Smooth muscle cell (in vitro differentiated cells): ENCODE data around the gene ADAMTSL5. TPM values are rescaled to one million over a fixed set of nuclear protein-coding genes. Genes with fewer than 3 reads are reported as not detected.
"Not testable (repeated sequence)": the region's sequence is repeated elsewhere in the genome, so short reads cannot be mapped to it uniquely, and the experiment has no call there.

Source experiments
- DNase-seq: peaks from one replicate; lab custom pipeline; 2025; ENCODE audit not compliant: unreplicated experiment; lab: John Stamatoyannopoulos, UW
- H2AFZ ChIP-seq: fragments of 200-600 bp; sonication (generic); 2 replicates; pipeline ENCODE4 v1.6.0; 2016; ENCODE audit warnings: antibody characterized with exemption, low read depth, mild to moderate bottlenecking
- H3F3A ChIP-seq: fragments of 200-600 bp; sonication (generic); 2 replicates; pipeline ENCODE4 v1.6.0; 2017; ENCODE audit warnings: antibody characterized with exemption, low read depth
- H3K27ac ChIP-seq: fragments of 200-600 bp; sonication (generic); 2 replicates; pipeline ENCODE4 v1.5.1; 2016; ENCODE audit warnings: low read depth, mild to moderate bottlenecking
- H3K27me3 ChIP-seq: fragments of 200-600 bp; sonication (generic); 2 replicates; pipeline ENCODE4 v1.6.1; 2016; ENCODE audit warnings: low read depth, mild to moderate bottlenecking
- H3K36me3 ChIP-seq: fragments of 200-600 bp; sonication (generic); 2 replicates; pipeline ENCODE4 v1.5.1; 2016; ENCODE audit warnings: low read depth
- H3K4me1 ChIP-seq: fragments of 200-600 bp; sonication (generic); 2 replicates; pipeline ENCODE4 v1.5.1; 2016; ENCODE audit warnings: low read depth
- H3K4me2 ChIP-seq: fragments of 200-600 bp; sonication (generic); 2 replicates; pipeline ENCODE4 v1.6.0; 2016; ENCODE audit warnings: mild to moderate bottlenecking
- H3K4me3 ChIP-seq: fragments of 200-600 bp; sonication (generic); 2 replicates; pipeline ENCODE4 v1.5.1; 2016; ENCODE audit warnings: mild to moderate bottlenecking
- H3K79me2 ChIP-seq: fragments of 200-600 bp; sonication (generic); 2 replicates; pipeline ENCODE4 v1.6.0; 2016; ENCODE audit warnings: low read depth, mild to moderate bottlenecking
- H3K9ac ChIP-seq: fragments of 200-600 bp; sonication (generic); 2 replicates; pipeline ENCODE4 v1.6.0; 2016; ENCODE audit warnings: low read depth
- H3K9me3 ChIP-seq: fragments of 200-600 bp; sonication (generic); replicated peaks from 2 replicates; pipeline ENCODE4 v1.5.1; 2016; ENCODE audit warnings: low read depth
- H4K20me1 ChIP-seq: fragments of 200-600 bp; sonication (generic); 2 replicates; pipeline ENCODE4 v1.6.0; 2016; ENCODE audit warnings: low read depth
- WGBS: methylation state at CpG from one replicate; pipeline ENCODE4 v1.1.7; 2016; ENCODE audit warnings: low lambda C conversion rate; 5-methylcytosine and 5-hydroxymethylcytosine counted together
- polyA plus RNA-seq: library from polyadenylated mRNA; unstranded; fragments of >200 nt; fragmentation: Nextera tagmentation; extraction: Ambion mirVana; gene quantifications from 2 replicates; pipeline ENCODE4 v1.2.1, GENCODE V29; 2016
- total RNA-seq: library from RNA; depleted of rRNA; stranded (reverse); fragments of >200 nt; gene quantifications from 2 replicates; pipeline ENCODE4 v1.2.3, GENCODE V29; 2014
- TF ChIP-seq, protein P1 (sequence below): fragments of 200-600 bp; sonication (generic); IDR thresholded peaks from 2 replicates; pipeline ENCODE4 v1.5.1; 2017; ENCODE audit warnings: borderline replicate concordance, mild to moderate bottlenecking, antibody characterized with exemption; ENCODE audit not compliant: insufficient read depth, poor library complexity, severe bottlenecking

ADAMTSL5 gene
- total and polyA plus RNA-seq, 2 experiments from 2014 or later, result 16.4 to 24.3 TPM

DNA sequence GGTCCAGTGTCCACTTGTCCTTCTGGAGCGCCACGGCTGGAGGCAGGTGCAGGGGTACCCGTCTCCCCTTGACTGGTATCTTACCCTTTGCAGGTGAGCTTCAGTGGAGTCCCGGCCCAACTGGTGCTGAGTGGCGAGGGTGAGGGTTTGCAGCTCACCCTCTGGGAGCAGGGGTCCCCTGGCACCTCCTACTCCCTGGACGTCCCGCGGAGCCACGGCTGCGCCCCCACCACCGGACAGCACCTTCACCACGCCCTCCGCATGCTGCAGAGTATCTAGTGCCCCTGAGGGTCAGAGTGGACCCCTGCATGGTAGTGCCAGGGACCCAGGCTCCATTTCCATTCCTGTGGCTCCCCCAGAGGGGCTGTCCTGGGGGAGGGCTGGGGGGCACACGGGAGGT lies 22.2 kb upstream of the ADAMTSL5 start:
- Histone ChIP-seq H3K9me3 (no peaks in the 10 kb centered on the region), H3F3A (no peaks in the 10 kb centered on the region), H4K20me1 (no peaks in the 10 kb centered on the region), H3K4me3 (no peak overlapping the region), H3K9ac (no peak overlapping the region), H3K4me1 (no peaks in the 10 kb centered on the region), H3K79me2 (no peaks in the 10 kb centered on the region), H3K27ac (no peak overlapping the region), H2AFZ (no peak overlapping the region), H3K4me2 (no peak overlapping the region), H3K36me3 (no peaks in the 10 kb centered on the region), H3K27me3 (no peaks in the 10 kb centered on the region)
- TF ChIP-seq, protein P1, sequence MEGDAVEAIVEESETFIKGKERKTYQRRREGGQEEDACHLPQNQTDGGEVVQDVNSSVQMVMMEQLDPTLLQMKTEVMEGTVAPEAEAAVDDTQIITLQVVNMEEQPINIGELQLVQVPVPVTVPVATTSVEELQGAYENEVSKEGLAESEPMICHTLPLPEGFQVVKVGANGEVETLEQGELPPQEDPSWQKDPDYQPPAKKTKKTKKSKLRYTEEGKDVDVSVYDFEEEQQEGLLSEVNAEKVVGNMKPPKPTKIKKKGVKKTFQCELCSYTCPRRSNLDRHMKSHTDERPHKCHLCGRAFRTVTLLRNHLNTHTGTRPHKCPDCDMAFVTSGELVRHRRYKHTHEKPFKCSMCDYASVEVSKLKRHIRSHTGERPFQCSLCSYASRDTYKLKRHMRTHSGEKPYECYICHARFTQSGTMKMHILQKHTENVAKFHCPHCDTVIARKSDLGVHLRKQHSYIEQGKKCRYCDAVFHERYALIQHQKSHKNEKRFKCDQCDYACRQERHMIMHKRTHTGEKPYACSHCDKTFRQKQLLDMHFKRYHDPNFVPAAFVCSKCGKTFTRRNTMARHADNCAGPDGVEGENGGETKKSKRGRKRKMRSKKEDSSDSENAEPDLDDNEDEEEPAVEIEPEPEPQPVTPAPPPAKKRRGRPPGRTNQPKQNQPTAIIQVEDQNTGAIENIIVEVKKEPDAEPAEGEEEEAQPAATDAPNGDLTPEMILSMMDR, result no peak
- WGBS, result 82% methylated on average over 14 of the region's 14 CpGs
- DNase-seq, result no peak

DNA sequence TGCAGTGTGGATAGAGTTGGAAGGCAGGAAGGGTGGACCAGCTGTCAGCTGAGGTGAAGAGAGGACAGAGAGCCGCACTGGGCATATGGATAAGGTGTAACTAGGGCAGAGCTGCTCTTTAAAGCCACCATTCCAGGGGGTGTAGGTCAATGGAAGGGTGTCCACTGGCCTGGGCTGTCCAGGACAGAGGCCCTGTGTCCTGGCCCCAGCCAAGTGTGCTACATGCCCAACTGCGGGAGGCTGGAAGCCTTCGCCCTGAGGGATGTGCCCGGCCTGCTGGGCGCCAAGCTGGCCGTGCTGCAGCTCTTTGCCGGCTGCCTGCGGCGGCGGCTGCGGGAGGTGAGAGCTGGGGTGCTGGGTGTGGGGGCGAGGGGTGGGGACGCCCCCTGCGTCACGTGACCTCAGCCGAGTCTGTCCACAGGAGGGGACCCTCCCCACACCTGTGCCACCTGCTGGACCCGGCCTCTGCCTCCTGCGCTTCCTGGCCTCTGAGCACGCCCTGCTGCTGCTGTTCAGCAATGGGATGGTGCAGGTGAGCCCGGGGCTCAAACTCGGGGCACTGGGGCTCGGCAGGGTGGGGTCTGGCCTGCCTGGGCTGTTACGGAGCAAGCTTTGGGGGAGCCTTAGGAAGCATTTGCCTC lies 20.8 kb upstream of the ADAMTSL5 start:
- Histone ChIP-seq H3K36me3 (no peaks in the 10 kb centered on the region), H4K20me1 (no peaks in the 10 kb centered on the region), H2AFZ (no peak overlapping the region), H3K4me3 (no peak overlapping the region), H3K27ac (no peak overlapping the region), H3K9me3 (no peaks in the 10 kb centered on the region), H3K79me2 (no peaks in the 10 kb centered on the region), H3K4me1 (no peaks in the 10 kb centered on the region), H3F3A (no peaks in the 10 kb centered on the region), H3K9ac (no peak overlapping the region), H3K4me2 (no peak overlapping the region), H3K27me3 (no peaks in the 10 kb centered on the region)
- TF ChIP-seq, protein P1, result no peak
- 86% methylated on average over 16 of the region's 23 CpGs for WGBS
- no peak for DNase-seq

DNA sequence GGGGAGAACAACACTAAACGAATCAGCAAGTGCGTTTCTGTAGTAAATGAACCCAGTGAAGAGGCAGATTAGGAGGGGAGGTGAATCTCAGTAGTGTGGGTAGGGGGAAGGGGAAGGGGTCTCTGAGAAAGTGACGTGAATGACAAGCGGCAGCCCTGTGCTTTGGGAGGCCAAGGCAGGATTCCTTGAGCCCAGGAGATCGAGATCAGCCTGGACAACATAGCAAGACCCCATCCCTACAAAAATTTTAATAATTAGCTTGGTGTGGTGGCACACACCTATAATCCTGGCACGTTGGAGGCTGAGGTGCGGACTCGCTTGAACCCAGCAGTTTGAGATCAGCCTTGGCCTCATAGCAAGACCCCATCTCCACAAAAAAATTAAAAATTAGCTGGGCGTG lies 19.2 kb upstream of the ADAMTSL5 start:
- Histone ChIP-seq H3K27me3 (no peaks in the 10 kb centered on the region), H3K79me2 (no peaks in the 10 kb centered on the region), H3K27ac (no peak overlapping the region), H3K4me1 (no peaks in the 10 kb centered on the region), H3K9me3 (no peaks in the 10 kb centered on the region), H3F3A (no peaks in the 10 kb centered on the region), H2AFZ (no peak overlapping the region), H3K36me3 (no peaks in the 10 kb centered on the region), H3K9ac (no peak overlapping the region), H3K4me3 (no peak overlapping the region), H3K4me2 (no peak overlapping the region), H4K20me1 (no peaks in the 10 kb centered on the region)
- TF ChIP-seq, protein P1, result no peak
- WGBS, result 92% methylated on average over 9 of the region's 9 CpGs
- DNase-seq, result no peak

DNA sequence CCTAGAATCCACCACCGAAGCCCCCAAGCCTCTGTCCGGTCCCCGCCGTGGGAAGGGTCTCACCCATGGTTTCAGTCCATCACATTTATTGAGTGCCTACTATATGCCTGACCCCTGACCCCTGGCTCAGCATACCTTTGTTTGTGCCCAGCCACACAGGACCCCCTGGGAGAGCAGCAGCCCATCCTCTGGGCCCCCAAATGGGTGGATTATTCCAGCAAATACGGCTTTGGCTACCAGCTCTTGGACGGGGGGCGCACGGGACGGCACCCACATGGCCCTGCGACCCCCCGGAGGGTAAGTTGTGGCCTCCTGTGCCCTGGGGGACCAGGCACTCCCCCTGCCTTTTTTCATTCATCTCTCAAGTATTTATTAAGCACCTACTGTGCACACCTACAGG lies 18.8 kb upstream of the ADAMTSL5 start:
- Histone ChIP-seq H3K9me3 (no peaks in the 10 kb centered on the region), H3K4me1 (no peaks in the 10 kb centered on the region), H2AFZ (no peak overlapping the region), H3K9ac (no peak overlapping the region), H4K20me1 (no peaks in the 10 kb centered on the region), H3K27ac (no peak overlapping the region), H3K4me3 (no peak overlapping the region), H3K79me2 (no peaks in the 10 kb centered on the region), H3K36me3 (no peaks in the 10 kb centered on the region), H3K27me3 (no peaks in the 10 kb centered on the region), H3F3A (no peaks in the 10 kb centered on the region), H3K4me2 (no peak overlapping the region)
- DNase-seq, result no peak
- WGBS, result 95% methylated on average over 11 of the region's 11 CpGs
- TF ChIP-seq, protein P1, result no peak

DNA sequence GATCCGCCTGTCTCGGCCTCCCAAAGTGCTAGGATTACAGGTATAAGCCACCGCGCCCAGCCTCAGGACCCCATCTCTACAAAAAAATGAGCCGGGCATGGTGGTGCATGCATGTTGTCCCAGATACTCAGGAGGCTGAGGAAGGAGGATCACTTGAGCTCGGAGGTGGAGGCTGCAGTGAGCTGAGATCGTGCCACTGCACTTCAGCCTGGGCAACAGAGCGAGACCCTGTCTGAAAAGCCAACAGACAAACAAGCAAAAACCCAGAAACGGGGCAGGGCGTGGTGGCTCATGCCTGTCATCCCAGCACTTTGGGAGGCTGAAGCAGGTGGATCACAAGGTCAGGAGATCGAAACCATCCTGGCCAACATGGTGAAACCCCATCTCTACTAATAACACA lies 18.0 kb upstream of the ADAMTSL5 start:
- not testable (repeated sequence) for H3K9ac ChIP-seq

More for the DNA sequence above, 18.0 kb upstream of the ADAMTSL5 start:
- not testable (repeated sequence) for H3F3A ChIP-seq, H3K9me3 ChIP-seq, H4K20me1 ChIP-seq, H2AFZ ChIP-seq, H3K36me3 ChIP-seq, H3K4me1 ChIP-seq, DNase-seq, H3K4me2 ChIP-seq, H3K79me2 ChIP-seq, H3K4me3 ChIP-seq, H3K27ac ChIP-seq, H3K27me3 ChIP-seq
- 90% methylated on average over 11 of the region's 11 CpGs for WGBS
